Dedifferentiated amniotic fluid mesenchymal stem cell (primary cell): Measurements from ENCODE around the gene SLC25A48.

ENCODE experiments used
- DNase-seq: peaks from one replicate; pipeline ENCODE4 v3.0.0-alpha.2; 2016; ENCODE audit errors: extremely low spot score

The SLC25A48 gene

GRCh38 chr5:135881244-135881643 lies 46.8 kb downstream of the SLC25A48 start:
- no peak for DNase-seq

GRCh38 chr5:135881819-135882218 lies 47.4 kb downstream of the SLC25A48 start:
- no peak for DNase-seq

GRCh38 chr5:135883026-135883425 lies 48.6 kb downstream of the SLC25A48 start:
- DNase-seq: no peak

- DNase-seq: no peak
These were observed 49.0 kb downstream of the SLC25A48 start for GRCh38 chr5:135883441-135883840.

DNA sequence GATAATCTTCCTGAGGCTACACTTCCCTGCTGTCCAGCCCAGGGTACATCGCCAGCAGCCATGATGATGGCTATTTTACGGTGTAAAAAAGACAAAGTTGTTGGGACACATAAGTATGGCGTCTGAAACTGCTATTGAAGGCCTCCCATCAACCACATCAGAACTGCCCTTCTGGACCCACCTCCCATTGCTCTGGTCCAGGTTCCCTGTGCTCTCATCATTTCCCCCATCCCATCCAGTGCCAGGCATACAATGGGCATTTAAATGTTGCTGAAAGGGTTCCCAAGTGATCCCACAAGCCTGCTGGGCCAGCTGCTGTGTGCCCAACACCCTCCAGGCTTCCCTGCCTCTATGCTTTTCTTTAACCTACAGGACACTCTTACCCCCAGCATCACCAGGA lies 50.6 kb downstream of the SLC25A48 start:
- no peak for DNase-seq

DNA sequence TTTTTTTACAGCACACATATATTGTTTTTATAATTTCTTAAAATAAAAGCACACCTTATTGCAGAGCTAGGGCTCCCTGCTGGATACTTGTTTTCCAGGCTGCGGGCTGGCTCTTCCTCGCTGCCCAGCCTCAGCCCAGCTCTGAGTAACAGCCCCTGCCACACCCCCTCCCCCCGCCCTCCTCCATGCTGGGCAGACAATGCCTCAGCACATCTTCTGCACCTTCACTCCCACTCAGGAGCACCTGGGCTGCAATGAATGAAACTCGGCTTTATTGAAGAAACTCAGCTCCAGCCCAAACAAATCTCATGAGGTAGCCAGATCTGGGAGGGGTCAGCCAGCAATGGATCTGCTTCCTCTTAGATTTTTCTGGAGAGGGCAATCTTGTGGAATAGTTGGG lies 51.7 kb downstream of the SLC25A48 start:
- no peak for DNase-seq

DNA sequence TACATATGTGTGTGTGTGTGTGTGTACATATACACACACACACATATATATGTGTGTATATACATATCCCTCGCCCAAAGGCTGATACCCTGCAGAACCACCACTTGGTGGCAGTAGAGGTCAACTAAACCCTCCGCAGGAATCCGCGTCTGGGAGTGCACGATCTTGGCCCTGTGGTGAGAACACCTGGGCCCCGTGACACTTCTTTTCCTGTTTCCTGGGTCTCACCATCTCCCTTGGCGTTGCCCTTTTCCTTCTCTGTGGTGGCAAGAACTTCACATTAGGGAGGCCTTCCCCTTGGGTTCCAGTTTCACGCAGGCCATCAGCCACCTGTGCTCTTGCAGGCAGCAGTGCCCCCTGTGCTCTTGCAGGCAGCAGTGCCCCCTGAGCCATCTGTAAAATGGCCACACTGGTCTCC lies 53.0 kb downstream of the SLC25A48 start:
- DNase-seq: peak; percentile 58

DNA sequence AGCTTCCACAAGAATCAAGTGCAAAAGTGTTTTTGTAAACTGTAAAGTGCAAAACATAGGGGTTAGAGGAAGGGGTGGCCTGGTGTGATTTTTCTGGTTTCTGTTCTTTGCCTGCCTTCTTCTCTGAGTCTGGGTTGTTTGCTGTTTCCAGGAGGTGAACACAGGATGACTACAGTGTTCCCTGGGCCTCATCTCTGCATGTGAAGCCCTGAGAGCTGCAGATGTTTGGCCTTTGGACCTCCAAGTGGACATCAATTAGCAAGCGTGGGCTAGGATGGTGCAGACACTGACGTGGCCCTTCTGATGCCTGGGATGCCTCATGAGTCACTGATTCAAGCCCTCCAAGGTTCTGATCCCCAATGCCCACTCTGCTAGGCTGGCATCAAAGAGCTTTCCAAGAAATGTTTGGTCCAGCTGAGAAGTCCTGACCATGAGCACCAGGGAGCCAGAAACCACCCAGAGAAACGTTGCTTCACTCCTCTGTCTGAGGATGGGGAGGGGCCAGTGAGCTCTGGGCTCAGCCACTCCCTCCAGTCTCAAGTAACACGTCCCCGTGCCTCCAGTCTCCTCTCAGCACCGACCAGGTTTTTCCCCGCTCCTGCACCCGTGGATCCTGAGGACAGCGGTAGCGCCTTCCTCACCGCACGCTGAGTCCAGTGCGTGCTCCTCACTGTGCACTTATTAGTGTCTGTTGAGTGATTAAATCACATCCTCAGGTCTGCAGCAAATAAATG lies 53.6 kb downstream of the SLC25A48 start:
- no peak for DNase-seq

- no peak for DNase-seq
These were observed 55.8 kb downstream of the SLC25A48 start for GRCh38 chr5:135890296-135890695.

DNA sequence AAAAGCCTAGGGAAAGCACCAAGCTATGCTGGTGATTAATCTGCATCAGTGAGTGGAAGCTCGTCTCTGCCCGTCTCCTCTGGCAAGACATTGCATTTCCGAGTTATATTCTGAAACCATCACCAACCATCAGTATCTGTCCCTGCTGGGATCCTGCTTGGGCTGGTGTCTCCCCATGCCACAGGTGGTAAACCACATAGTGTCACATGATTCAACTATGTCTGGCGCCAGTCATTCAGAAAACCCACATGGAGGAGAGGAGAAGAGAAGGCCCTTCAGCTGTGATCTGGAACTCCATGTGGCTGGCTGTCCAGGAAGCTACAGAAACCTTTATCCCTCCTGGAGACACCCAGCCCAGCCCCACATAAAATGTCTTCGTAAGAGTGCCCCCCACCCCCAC lies 56.4 kb downstream of the SLC25A48 start:
- no peak for DNase-seq

DNA sequence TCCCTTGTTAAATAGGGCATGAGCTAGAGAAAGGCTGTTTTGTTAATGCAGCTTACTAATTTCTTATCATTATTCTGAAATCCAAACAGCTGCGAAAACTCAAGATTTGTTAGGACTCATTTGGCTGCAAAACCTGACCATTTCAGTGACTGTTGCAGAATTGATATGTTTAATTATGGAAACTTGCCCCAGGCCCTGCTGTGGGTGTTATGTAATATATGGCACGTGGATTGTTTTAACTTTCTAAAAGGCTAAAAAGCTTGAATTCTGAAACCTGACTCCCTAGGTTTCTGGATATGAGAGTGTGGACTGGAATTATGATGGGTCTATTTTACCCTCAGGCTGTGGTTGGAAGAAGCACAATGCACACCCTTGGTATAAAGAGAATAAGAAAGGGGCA lies 56.8 kb downstream of the SLC25A48 start:
- no peak for DNase-seq

- DNase-seq: no peak
These were observed 57.3 kb downstream of the SLC25A48 start for GRCh38 chr5:135891791-135892190.

GRCh38 chr5:135894276-135894675 lies 59.8 kb downstream of the SLC25A48 start:
- no peak for DNase-seq

- DNase-seq: no peak
These were observed 60.3 kb downstream of the SLC25A48 start for GRCh38 chr5:135894789-135895188.

GRCh38 chr5:135895474-135896006 lies 61.1 kb downstream of the SLC25A48 start, which contains the start of gene IL9:
IL9 (minus strand) TSS chr5:135895841; CDS start chr5:135895816, 25 bp downstream.
- DNase-seq: no peak

DNA sequence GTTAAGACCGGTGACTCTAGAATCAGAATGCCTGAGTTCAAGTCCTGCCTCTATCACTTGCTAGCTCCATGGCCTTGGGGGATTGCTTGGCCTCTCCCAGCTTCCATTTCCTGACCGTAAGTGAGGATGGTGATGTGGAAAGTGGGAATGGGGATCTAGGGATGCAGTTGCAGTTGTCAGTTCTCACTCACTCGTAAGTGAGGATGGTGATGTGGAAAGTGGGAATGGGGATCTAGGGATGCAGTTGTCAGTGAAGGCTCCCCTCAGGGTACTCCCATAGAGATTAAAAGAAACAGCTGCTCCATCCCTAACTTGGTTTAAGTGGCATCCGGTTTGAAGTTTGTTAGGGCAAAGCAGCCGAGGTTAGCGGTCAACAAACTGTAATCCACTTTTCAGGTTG lies 64.2 kb downstream of the SLC25A48 start:
- DNase-seq: no peak

DNA sequence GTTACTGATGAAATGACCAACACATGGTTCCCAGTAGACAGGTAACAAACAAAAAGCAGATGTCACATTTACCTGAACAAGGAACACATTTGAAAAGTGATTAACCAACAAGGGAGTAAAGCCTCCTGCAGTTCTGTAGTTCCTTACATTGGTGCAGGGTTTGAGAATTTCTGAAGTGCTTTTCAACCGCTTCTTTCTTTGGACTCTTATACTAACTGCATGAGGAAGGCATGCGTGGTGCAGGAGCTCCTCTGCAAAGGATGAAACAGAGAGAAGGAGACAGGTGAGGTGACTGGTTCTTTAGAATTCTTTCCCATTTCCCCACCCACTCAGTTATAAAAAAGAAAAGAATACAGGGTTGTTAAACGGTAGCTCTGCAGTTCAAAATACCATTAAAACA lies 65.8 kb downstream of the SLC25A48 start:
- DNase-seq: no peak

DNA sequence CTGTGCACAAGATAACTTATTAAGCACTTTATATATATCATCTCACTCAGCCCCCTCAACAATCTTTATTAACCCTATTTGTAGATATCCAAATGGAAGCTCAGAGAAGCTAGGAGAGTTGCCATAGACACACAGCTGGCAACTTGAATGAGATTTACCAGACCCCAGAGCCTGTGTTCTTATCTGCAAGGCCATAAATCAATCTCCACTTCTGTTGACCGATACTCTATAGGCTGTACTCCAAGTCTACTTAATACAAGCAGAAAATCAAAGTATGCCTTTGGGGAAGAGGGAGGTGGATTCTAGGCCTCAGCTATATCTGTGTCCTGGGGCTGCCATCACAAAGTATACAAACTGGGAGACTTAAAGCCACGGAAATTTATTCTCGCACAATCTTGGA lies 67.2 kb downstream of the SLC25A48 start:
- no peak for DNase-seq

- DNase-seq: no peak
These were observed 70.7 kb downstream of the SLC25A48 start for GRCh38 chr5:135905144-135905543.

- DNase-seq: no peak
These were observed 79.5 kb downstream of the SLC25A48 start for GRCh38 chr5:135913713-135914626.

DNA sequence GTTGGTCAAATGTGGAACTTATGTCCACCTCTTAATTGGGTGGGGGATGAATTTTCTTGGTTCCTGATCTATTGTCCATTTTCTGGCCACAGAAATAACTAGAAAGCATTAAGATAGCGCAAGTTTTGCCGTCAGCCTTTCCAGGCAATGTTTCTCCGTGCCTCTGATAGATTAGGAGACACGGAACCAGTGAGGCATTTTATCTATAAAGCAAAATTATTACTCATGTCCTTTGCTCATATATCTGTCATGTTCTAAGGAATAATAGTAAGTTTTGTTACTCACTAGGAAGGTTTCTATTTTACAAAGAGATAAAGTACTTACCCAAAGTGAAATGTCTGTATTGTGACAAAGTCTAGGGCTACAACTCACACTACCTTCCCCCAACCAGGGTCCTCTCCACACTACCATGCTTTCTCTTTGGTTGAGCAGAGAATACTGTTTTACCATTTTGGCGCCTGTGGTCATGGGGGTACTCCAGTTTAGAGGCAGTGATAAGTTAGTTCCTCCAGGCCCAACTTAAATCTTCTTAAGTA lies 81.1 kb downstream of the SLC25A48 start:
- DNase-seq: no peak

DNA sequence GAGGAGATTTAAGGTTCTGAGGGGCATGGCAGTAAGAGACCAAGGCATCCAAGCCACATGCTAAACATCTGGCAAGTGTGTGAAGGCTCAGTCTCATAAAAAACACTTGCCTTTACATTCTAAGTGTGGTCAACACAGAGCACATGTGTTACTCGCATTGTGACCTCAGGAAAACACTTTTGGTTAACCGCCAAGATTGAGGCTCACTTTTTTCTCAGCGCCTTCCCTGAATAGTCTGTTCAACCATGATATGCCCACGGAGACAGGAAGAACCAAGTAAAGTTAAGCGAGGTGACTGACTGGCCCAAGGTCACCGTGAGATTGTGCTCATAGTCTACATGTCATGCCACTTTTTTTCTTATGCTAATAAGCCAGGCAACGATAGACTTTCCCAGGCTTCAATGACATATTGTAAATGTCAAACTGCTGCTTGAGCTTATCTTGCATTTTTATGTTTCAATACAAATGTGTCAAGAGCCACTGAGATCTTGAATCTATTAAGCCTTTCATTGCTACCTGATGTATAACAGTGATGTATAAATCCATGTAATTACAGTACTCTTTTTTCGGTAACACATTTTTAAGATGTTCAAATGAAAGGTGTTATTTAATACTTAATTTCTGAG lies 82.3 kb downstream of the SLC25A48 start:
- DNase-seq: no peak
